Prostate gland (tissue), 2 donors: ENCODE measurements around the gene OPTN. TPM values are rescaled to one million over a fixed set of nuclear protein-coding genes. Genes with fewer than 3 reads are reported as not detected.

Experiments used
- DNase-seq: peaks from one replicate; pipeline ENCODE4 v3.0.0-alpha.2; 2019; ENCODE audit warnings: low spot score
- H3K27ac ChIP-seq, 2 donors: fragments of 200-600 bp; sonication (generic); 2 replicates each; pipeline ENCODE4 v1.5.1; 2017 to 2019
- H3K27me3 ChIP-seq: fragments of 200-600 bp; sonication (generic); replicated peaks from 2 replicates; pipeline ENCODE4 v1.5.1; 2019; ENCODE audit not compliant: insufficient read depth
- H3K36me3 ChIP-seq, 2 donors: fragments of 200-600 bp; sonication (generic); 1 replicate in 1 of 2; 2 replicates in 1 of 2; pipeline versions ENCODE4 v1.5.1 to v1.8.1; 2017 to 2019
- H3K4me1 ChIP-seq: fragments of 200-600 bp; sonication (generic); replicated peaks from 2 replicates; pipeline ENCODE4 v1.5.1; 2019
- H3K4me3 ChIP-seq, 2 donors: fragments of 200-600 bp; sonication (generic); 2 replicates each; pipeline ENCODE4 v1.5.1; 2017 to 2019
- H3K9me3 ChIP-seq: fragments of 200-600 bp; sonication (generic); 2 replicates; pipeline ENCODE4 v1.5.1; 2017
- POLR2A ChIP-seq: fragments of 450-650 bp; IDR thresholded peaks from one replicate; pipeline ENCODE4 v1.6.1; 2016; ENCODE audit warnings: antibody characterized with exemption, mild to moderate bottlenecking
- POLR2AphosphoS5 ChIP-seq: sonication (generic); formaldehyde crosslinking; IDR thresholded peaks from one replicate; pipeline ENCODE4 v1.6.1; 2017; ENCODE audit warnings: antibody characterized with exemption
- WGBS: methylation state at CpG from one replicate; pipeline ENCODE4 v1.1.5; 2018; 5-methylcytosine and 5-hydroxymethylcytosine counted together
- intact Hi-C: fragments of 100-400 bp; cut with DNase I; formaldehyde crosslinking; loops from one replicate; pipeline ENCODE4 v1.14.2; 2022
- total RNA-seq, 2 donors: library from RNA; depleted of rRNA; stranded (reverse); fragments of >200 nt; gene quantifications; one replicate each; pipeline ENCODE4 v1.1.0, GENCODE V29; 2016
- TF ChIP-seq, protein P1 (sequence below), 4 experiments: fragments of 200-600 bp in 2 of 4; fragments of 450-650 bp in 2 of 4; sonication (generic) in 2 of 4; IDR thresholded peaks; 1 replicate in 3 of 4; 2 replicates in 1 of 4; pipeline ENCODE4 v1.5.1; 2016 to 2019; ENCODE audit warnings: antibody characterized with exemption in 4 of 4, mild to moderate bottlenecking in 2 of 4, moderate library complexity in 2 of 4

Gene OPTN
- total RNA-seq, 2 donors from 2014 or later: 19.2 to 69.9 TPM

GRCh38 chr10:13165177-13165576 is 65.2 kb downstream of the OPTN start:
- intact Hi-C loops: no loop called here
- Histone ChIP-seq H3K4me1 (no peaks in the 10 kb centered on the region), H3K27me3 (no peaks in the 10 kb centered on the region), H3K27ac (no peak overlapping the region), H3K36me3 (no peaks in the 10 kb centered on the region), H3K9me3 (no peaks in the 10 kb centered on the region), H3K4me3 (no peak overlapping the region)
- DNase-seq: no peak
- no peak for TF ChIP-seq POLR2AphosphoS5
- TF ChIP-seq, protein P1, sequence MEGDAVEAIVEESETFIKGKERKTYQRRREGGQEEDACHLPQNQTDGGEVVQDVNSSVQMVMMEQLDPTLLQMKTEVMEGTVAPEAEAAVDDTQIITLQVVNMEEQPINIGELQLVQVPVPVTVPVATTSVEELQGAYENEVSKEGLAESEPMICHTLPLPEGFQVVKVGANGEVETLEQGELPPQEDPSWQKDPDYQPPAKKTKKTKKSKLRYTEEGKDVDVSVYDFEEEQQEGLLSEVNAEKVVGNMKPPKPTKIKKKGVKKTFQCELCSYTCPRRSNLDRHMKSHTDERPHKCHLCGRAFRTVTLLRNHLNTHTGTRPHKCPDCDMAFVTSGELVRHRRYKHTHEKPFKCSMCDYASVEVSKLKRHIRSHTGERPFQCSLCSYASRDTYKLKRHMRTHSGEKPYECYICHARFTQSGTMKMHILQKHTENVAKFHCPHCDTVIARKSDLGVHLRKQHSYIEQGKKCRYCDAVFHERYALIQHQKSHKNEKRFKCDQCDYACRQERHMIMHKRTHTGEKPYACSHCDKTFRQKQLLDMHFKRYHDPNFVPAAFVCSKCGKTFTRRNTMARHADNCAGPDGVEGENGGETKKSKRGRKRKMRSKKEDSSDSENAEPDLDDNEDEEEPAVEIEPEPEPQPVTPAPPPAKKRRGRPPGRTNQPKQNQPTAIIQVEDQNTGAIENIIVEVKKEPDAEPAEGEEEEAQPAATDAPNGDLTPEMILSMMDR (IDR thresholded peaks at IDR 0.05): no peak
- no peak for TF ChIP-seq POLR2A

- no peaks in the 10 kb centered on the region for H3K4me1 ChIP-seq
- H3K36me3 ChIP-seq: no peaks in the 10 kb centered on the region
- WGBS: 89% methylated on average over 7 of the region's 7 CpGs
- no peak overlapping the region for H3K27ac ChIP-seq
- intact Hi-C loops: no loop called here
- no peak for DNase-seq
- H3K9me3 ChIP-seq: no peaks in the 10 kb centered on the region
- no peaks in the 10 kb centered on the region for H3K27me3 ChIP-seq
- TF ChIP-seq, protein P1 (IDR thresholded peaks at IDR 0.05): no peak
- no peak overlapping the region for H3K4me3 ChIP-seq
Measured at GRCh38 chr10:13167568-13167967, 67.6 kb downstream of the OPTN start.

DNA sequence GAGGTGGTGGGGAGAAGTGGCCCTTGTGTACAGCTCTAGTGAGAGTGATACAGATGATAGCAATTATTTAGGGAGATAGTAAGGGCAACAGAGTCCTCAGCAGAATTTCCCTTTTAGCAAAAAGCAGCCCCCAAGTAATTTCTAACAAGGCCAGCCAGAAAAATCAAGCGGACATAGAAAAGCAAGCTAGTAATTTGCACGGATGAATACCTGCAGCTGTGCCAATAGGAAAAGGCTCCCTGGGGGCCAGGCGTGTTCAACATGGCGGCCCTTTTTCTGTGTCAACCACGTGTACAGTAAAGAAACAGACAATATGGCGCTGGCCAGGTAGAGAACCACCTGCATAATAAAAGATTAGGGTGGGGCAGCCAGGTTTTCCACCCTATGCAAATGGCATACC is 68.8 kb downstream of the OPTN start:
- DNase-seq: no peak
- Histone ChIP-seq H3K27me3 (no peaks in the 10 kb centered on the region), H3K4me3 (no peak overlapping the region), H3K9me3 (no peaks in the 10 kb centered on the region), H3K36me3 (no peaks in the 10 kb centered on the region), H3K4me1 (no peaks in the 10 kb centered on the region), H3K27ac (no peak overlapping the region)
- intact Hi-C loops: no loop called here
- 90% methylated on average over 6 of the region's 6 CpGs for WGBS
- TF ChIP-seq POLR2A: no peak
- TF ChIP-seq, protein P1 (IDR thresholded peaks at IDR 0.05): no peak
- TF ChIP-seq POLR2AphosphoS5: no peak

DNA sequence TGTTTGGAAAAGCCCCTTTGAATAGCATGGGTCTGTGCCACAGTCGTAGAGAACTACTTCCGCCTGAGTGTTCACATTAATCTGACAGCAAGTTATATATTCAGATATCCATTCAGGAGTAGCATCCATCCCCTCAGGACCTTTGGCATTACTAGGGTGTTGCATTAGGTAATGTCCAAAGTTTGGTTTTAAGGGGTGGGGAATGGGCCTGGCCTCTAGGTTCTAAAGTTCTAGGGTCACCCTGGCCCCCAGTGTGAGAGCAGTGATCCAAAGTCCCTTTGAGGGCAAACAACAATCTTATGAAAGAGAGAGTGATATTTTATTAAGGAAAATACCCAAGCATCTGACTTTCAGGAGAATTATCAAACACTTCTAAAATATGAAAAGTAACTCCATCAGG is 73.7 kb downstream of the OPTN start:
- no peaks in the 10 kb centered on the region for H3K27me3 ChIP-seq
- H3K27ac ChIP-seq: no peak overlapping the region
- 84% methylated on average over 2 of the region's 2 CpGs for WGBS
- intact Hi-C loops: no loop called here
- H3K36me3 ChIP-seq: no peaks in the 10 kb centered on the region
- H3K4me3 ChIP-seq: no peak overlapping the region
- no peaks in the 10 kb centered on the region for H3K4me1 ChIP-seq
- TF ChIP-seq POLR2A: no peak
- TF ChIP-seq, protein P1 (IDR thresholded peaks at IDR 0.05): no peak
- no peak for TF ChIP-seq POLR2AphosphoS5
- no peak for DNase-seq
- H3K9me3 ChIP-seq: no peaks in the 10 kb centered on the region

DNA sequence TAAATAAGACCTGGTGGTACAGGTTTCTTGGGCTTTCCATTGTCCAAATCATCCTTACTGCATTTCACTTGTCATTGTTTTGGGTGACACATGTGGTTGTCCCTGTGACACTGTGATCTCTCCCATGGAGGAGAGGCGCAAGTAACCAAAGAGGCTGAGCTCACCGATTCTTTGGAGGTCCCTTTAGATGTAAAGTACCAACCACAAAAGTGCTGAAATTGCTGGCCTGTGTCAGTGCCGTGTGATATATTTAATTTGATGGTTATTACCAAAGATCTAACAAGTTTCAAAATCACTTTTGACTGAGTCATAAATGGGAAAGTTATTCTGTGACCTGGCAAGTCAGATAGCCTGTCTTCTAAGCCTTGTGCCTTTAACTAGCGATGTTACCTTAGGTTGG is 80.8 kb downstream of the OPTN start:
- TF ChIP-seq POLR2A (no peak), POLR2AphosphoS5 (no peak)
- TF ChIP-seq, protein P1 (IDR thresholded peaks at IDR 0.05): no peak
- WGBS: 95% methylated on average over 4 of the region's 4 CpGs

More for the DNA sequence above, 80.8 kb downstream of the OPTN start:
- Histone ChIP-seq H3K4me1 (no peaks in the 10 kb centered on the region), H3K27ac (no peak overlapping the region), H3K9me3 (no peaks in the 10 kb centered on the region), H3K36me3 (no peaks in the 10 kb centered on the region), H3K27me3 (no peaks in the 10 kb centered on the region), H3K4me3 (no peak overlapping the region)
- intact Hi-C loops: no loop called here
- DNase-seq: no peak
